ENCODE measurements around the gene TBX1.
"Not testable (repeated sequence)": the region's sequence is repeated elsewhere in the genome, so short reads cannot be mapped to it uniquely, and the experiment has no call there.

Gene TBX1

GRCh38 chr22:19765477-19766239 lies 5.1 kb downstream of the TBX1 start:
- DNase-seq = no peak

DNA sequence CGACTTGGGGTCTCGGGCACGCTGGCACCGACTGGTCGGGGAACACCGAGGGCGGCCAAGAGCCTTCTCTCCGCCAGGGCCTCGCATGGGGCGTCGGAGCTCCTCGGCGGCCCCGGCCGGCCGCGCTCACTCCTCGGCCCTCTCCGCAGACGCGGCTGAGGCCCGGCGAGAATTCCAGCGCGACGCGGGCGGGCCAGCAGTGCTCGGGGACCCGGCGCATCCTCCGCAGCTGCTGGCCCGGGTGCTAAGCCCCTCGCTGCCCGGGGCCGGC lies 5.6 kb downstream of the TBX1 start:
- DNase-seq = no peak

- DNase-seq = peak; percentile 10
Measured at GRCh38 chr22:19766511-19767426, 6.2 kb downstream of the TBX1 start.

DNA sequence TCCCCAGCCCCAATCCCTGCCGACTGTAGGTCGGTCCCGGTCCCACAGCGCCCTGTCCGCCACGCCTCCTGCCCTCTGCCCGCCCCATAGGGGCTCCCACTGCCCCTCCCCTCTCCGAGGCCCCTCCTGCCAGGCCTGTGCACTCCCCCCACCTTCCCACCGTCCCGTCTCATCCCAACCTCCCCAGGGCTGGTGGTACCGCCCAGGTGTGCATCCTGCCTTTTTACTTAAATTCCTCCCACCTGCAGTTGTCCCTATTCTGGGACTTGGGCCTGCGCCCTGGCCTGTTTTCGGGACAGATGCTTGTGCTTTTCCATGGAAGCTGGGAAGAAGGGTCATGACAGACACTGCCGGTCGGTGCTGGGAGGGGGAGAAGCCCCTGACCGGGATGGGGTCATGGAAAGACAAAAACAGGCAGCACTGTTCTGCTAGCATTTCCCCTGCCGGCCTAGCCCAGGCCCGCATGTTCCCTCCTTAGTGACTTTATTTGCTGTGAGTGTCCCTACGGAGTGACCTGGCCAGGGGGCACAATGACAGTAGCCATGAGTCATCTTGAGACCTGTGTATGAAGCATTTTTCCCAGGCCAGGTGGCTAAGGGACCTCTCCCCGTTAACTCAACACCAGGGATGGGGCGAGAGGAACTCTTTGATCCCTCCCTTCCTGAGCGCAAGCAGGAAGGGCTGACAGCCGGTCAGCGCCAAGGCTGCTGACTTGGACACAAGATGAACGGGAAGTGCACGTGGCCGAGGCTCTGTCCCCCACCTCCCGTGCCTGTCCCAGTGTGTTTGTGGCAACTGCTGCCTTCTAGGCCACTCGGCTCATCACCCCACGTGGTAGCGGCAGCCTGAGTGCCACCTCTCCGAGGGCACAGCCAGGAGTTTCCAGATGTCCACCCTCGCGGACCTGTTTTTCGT lies 7.1 kb downstream of the TBX1 start:
- DNase-seq = no peak

- no peak for DNase-seq
Measured at GRCh38 chr22:19769393-19769715, 8.8 kb downstream of the TBX1 start.

- DNase-seq = no peak
Measured at GRCh38 chr22:19770349-19771220, 10.0 kb downstream of the TBX1 start.

GRCh38 chr22:19772422-19772672 lies 11.8 kb downstream of the TBX1 start:
- DNase-seq = no peak

DNA sequence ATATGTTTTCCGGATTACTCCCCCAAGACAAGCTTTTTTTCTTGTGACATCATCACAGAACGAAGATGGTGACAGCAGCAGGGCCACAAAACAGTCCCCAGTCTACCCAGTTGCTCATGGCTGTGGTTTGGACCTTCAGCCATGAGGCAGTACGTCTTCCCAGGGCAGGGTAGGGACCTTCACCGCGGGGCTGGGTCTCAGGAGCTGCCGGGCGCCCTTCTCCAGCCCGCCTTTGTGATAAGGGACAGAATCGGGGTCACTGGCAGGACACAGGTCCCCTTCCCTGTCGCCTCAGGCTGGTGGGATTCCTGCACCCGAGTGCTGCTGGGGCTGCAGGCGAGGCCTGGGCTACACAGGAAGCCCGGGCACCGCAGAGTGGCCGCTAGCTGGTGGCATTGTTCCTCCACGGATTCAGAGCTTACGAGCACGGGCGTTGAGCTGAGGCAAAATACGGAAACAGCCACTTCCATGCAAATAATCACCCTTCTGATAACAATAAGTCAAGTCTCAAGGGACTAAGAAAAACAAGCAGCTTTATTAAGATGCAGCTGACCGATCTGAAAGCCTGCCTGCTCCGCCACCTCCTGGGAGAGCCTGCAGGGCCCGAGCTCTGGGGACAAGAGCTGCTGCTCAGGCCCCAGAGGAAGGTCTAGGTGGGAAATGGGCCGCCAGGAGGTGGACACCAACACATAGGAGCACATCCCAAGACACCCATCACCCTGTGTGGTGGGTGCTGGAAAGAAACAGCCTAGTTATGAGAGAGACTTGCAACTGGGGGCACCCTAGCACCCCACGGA lies 12.3 kb downstream of the TBX1 start:
- DNase-seq = no peak

DNA sequence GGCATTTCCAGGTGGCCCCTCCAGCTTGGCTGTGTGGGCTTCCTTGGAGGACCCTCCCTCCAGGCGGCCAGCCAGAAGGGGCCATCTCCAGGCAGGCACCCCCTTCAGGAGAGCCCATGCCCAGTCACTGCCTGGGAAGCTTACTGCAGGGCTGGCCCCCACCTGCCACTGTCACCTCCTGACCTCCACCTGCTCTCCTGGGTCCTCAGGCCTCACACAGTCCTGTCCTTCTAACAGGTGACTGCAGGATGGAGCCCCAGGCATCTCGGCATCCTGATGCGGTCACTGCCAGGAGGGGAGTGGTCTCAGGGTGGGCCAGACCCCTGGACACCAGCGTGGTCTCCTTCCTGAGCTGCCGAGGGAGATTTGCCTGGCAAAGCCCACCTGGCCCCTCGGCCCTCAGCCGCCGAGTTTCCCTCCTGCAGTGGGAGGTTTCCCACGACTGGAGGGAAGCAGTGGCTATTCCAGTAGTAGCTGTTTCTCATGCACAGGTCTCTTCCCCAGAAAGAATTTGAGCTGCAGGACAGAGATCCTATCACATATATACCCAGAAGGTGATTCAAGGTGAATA lies 13.0 kb downstream of the TBX1 start:
- no peak for DNase-seq

DNA sequence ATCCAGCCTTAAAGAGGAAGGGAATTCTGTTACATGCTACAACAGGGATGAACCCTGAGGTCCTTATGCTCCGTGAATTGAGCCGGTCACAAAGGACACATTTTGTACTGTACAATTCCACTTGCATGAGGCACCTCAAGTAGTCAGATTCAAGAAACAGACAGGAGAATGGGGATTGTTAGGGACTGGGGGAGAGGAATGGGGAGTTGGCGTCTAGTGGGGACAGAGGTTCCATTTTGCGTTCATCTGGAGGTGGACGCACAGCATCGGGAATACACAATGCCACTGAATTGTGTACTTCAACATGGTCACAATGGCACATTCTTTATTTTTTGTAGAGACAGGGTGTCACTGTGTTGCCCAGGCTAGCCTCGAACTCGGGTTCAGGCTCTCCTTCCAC lies 14.1 kb downstream of the TBX1 start:
- no peak for DNase-seq

- no peak for DNase-seq
Measured at GRCh38 chr22:19775496-19776325, 15.1 kb downstream of the TBX1 start.

GRCh38 chr22:19776433-19777031 lies 16.0 kb downstream of the TBX1 start:
- DNase-seq = no peak

GRCh38 chr22:19777192-19777591 lies 16.6 kb downstream of the TBX1 start:
- not testable (repeated sequence) for DNase-seq

DNA sequence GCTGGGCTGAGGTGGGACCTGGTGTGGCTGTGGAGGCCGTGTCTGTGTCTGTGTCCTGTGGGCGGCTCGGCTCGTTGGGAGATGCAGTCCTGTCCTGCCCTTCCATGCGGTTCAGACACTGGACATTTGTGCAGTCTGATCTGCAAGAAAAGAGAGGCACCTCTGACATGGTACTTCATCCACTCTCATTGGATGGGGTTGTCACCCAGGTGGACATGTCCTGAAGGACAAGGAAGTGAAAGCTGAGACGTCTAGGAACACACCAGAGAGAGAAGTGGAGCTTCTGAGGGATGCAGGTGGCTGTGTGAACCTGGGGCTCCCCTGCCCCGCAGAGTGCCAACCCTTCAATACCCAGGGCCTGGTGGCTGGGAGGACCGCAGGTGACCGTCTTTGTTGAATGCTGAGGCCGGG lies 18.4 kb downstream of the TBX1 start:
- no peak for DNase-seq

GRCh38 chr22:19779685-19780268 lies 19.2 kb downstream of the TBX1 start:
- DNase-seq = no peak

DNA sequence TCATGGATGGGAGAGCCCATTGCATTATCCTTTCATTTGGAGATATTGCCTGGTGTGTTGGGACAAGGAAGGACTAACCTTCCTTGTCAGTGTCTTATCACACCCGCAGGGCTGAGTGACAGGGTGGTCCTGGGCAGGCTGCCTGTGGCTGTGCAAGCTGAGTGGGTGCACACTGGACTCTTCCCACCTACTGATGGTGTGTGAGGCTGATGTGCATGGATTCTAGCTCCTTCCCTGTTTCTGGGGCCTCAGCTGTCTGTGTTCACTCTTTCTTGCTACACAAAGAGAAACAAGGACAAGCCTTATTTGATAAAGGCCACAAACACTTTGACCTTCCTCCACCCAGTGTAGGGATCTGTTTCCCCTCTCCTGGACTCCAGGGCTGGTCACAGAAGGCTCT lies 22.0 kb downstream of the TBX1 start:
- DNase-seq = no peak

- no peak for DNase-seq
Measured at GRCh38 chr22:19783586-19784383, 23.2 kb downstream of the TBX1 start.

GRCh38 chr22:19784384-19785175 lies 24.0 kb downstream of the TBX1 start:
- DNase-seq = no peak
